K562 treated with DMSO at 1 percent for 24 hours (cell line): Measurements from ENCODE around the gene GCNT1. TPM values are rescaled to one million over a fixed set of nuclear protein-coding genes. Genes with fewer than 3 reads are reported as not detected.

ENCODE experiments used
- total RNA-seq: library from RNA; unstranded; fragments of 300-600 nt; gene quantifications from 2 replicates; pipeline ENCODE4 v1.2.3, GENCODE V29; 2022; ENCODE audit warnings: low read depth; ENCODE audit not compliant: insufficient read depth

Gene GCNT1
- total RNA-seq = 0.23 and 0.47 TPM in 2 replicates

DNA sequence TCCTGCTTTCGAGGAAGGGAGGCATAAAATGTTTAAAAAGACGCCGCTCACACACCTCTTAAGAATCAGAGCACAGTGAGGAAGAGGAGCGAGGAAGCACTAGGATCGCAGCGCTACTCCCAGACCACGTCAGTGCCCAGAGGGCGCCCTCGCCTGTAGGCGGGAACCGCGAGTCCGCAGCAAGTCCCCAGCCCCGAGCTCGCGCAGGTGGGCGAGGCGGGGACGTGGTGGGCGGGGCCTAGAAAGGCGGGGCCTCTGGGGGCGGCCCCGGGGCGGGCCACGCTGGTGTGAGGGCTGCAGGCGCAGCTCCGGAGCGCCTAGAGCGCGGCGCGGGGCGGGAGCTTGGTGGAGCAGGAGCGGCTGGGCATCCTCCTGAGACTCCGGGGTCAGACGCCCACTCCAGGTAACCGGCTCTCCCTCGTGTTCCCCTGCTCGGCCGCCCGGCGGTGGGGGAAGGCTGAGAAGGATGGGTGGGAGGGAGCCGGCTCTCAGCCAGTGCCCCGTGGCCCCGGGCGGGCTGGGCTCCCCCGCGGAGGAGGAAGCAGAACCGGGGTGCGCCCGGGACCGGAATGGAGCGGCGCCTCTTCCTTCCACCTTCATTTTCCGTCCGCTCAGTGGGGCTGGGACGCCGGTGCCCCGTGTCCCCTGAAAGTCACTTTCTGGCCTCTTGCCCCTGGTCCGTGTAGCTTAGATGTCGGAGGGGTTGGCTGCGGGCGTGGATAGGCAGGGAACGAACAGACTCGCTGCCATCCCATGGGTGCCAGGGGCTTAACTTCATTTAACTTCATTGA, at the start of gene GCNT1:
GCNT1 (plus strand) TSS at position 280 of the 791 bp plus-strand sequence. CDS start 43,200 bp downstream, outside the sequence.

Other genes starting within 250 kb of the GCNT1 start
- gene RFK, start 64.8 kb upstream of the GCNT1 start, total RNA-seq = 28.8 and 33.3 TPM in 2 replicates